NB4 (cell line): ENCODE data around the gene PBRM1.

Source experiments
- CTCF ChIP-seq: IDR thresholded peaks from one replicate; pipeline ENCODE4 v1.5.1; 2012; ENCODE audit warnings: low read depth, low read length
- POLR2A ChIP-seq: IDR thresholded peaks from 2 replicates; pipeline ENCODE4 v1.6.1; 2011; ENCODE audit warnings: mild to moderate bottlenecking; ENCODE audit not compliant: insufficient read length; ENCODE audit errors: extremely low read depth

GRCh38 chr3:52557011-52557960 lies 128.4 kb downstream of the PBRM1 start:
- TF ChIP-seq CTCF (no peak), POLR2A (no peak)
